DMS53 treated with DMSO at 0.1 percent for 48 hours (cell line): ENCODE results near the gene GALP.
"Not testable (repeated sequence)": the region's sequence is repeated elsewhere in the genome, so short reads cannot be mapped to it uniquely, and the experiment has no call there.

Experiments used
- DNase-seq: peaks from one replicate; lab custom pipeline; 2025; ENCODE audit not compliant: unreplicated experiment; lab: John Stamatoyannopoulos, UW

Gene GALP

DNA sequence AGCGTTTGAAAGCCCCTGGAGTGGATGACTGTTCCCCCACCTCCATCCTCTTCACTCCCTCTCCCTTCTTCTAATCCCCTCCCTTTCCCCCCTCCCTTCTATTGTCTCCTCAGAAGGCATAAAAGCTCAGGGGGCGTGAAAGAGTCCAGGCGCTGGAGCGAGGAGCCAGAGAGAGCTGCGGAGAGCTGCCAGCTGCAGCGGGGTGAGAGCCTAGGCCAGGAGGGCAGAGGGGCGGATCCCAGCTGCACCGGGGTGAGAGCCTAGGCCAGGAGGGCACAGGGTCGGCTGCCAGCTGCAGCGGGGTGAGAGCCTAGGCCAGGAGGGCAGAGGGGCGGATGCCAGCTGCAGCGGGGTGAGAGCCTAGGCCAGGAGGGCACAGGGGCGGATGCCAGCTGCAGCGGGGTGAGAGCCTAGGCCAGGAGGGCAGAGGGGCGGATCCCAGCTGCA, at the start of gene GALP:
Gene GALP (plus strand): TSS at position 148 of the 447 bp plus-strand sequence. CDS start 1,101 bp downstream, outside the sequence.
- not testable (repeated sequence) for DNase-seq

DNA sequence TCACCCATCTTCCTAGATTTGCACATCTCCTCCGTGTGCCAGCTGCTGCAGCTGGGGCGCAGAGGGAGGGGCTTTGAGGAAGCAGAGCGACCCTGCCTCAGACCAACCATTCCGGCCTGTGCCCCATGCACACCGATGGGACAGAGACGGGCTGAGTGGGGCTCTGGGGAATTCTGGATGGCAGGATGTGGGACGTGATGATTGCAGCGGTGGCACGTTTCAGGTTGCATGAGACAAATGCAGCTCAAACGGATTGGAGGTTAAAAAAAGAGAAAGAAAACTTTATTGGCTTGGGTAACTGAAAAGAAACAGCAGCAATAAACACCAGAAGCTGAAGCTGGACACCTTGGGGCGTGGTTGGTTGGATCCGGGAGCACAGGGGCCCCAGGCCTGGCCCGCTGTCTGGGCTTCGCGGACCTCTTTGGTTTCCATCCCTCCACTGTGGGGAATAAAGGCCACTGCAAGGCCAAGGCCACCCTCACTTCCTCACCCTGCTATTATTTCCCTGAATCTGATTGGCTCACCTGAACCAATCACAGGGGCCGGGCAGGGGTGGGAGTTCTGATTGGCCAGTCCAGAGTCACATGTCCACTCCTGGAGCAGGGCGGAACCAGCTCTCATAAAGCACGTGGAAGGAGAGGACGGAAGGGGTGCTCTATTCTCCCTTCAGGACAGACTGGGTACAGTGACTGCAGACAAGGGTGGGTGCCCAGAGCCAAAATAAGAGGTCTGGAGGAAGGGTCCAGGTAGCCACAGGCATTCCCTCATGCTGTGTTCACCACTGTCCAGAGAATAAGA, 48.6 kb upstream of the GALP start:
- DNase-seq, result no peak

DNA sequence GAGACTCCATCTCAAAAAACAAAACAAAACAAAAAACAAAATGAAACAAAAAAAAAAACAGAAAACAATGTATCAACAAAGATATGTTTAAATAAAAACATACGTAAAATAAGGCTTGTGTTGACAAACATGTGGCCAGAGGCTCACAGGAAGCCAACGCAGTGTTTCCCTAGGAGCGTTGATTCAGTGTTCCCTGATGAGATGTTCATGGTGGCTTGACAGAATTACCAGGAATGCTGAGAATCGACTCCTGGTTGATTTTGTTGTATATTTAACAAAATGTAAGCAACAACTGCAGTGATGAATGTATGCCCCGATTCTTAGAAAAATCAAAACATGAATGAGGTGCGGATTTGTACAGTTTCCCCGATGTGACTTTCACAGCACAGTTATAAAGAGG, 45.8 kb upstream of the GALP start:
- DNase-seq, result no peak

DNA sequence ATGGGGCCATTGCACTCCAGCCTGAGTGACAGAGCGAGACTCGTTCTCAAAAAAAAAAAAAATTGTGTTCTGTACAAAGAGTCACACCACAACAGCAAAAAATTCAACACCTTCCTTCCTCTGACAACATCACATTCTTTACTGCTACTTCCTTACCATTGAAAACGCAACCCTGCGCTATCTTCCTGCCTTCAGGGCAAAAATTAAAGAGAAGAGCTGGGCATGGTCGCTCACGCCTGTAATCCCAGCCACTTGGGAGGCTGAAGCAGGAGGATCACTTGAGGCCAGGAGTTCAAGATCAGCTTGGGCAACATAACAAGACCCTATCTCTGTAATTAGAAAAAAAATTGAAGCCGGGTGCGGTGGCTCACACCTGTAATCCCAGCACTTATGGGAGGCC, 44.2 kb upstream of the GALP start:
- DNase-seq, result no peak

DNA sequence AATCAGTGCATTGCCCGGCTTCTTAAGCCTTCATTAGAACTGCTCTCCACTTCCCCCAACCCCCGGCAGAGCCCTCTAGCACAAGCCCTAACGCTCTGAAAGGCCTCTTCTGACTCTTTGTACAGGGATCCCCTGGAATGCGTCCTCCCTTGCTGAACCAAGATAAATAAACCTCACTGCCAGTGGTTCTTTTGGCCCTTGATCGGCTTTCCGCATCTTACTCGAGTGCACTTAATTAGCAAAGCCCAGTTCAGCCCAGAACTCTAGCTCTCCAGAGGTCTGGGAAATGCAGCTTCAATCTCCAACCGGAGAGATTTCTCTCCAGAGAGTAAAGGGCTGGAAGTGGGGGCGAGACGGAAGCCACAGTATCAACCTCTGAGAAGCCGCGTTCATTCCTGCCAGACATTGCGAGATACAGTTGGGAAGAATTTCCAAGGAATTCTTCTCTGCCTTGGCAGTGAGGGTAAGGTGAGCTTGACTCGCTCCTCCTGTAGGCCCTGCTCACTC, 43.4 kb upstream of the GALP start:
- DNase-seq, result no peak

DNA sequence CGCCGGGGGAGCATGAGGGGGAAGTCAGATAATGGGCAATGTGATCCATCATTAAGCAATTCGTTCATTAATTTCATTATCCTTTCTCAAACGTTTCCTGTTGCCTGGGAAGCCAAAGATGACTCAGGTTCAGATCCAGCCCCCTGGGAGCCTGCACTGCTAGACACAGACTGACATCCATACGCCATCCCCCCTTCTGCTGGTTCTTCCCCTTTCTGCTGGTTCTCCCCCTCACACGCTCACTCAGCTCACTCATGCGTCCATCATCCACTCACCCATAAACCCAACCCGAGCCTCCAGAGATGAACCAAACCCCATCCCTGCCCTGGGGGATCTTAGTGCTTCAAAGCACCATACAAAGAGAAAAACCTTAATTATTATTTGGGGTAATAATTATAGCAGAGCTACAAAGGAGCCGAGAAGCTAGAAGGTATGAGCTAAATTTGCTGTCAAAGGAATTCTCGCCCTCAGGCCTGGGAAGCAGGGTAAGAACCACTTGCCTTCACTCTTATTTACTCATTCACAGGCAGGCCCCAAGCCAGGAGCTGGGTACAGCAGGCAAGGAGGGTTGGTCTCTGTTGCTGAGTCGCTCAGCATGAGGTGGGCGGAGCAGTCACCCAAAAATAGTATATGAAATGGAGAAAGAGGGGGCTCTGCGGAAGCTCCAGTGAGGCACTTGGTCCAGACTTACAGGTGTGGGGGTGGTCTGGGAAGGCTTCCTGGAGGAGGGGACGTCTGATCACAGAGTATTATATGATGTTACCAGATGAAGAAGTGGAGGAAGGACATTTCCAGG, 41.8 kb upstream of the GALP start:
- DNase-seq, result no peak

DNA sequence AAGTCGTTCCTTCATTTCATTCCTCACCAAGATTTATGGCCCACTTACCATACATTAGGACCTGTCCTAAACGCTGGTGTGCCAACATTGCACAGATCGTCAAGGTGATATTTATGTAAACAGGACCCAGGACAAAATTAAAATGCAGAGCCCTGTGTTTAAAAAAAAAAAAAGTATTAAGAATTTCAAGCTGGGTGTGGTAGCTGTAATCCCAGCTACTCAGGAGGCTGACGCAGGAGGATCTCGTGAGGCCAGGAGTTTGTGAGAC, 41.2 kb upstream of the GALP start:
- no peak for DNase-seq

DNA sequence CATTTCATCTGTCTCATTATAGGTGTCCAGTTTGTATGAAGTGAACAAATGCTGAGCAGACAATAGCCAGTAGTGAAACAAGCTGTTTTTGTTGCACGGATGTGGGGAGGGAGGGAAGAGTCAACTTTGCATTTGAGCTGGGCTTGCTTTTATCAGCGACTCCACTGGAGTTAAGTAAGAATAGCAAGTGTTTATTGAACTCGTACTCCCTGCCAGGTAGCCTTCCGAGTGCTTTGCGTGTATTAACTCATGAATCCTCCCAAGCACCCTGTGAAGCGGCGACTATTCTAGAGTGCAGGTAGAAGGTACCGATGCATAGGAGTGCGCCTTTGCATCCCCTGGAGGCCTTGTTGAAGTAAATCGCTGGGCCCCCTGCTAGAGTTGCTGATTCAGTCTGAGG, 39.4 kb upstream of the GALP start:
- no peak for DNase-seq

DNA sequence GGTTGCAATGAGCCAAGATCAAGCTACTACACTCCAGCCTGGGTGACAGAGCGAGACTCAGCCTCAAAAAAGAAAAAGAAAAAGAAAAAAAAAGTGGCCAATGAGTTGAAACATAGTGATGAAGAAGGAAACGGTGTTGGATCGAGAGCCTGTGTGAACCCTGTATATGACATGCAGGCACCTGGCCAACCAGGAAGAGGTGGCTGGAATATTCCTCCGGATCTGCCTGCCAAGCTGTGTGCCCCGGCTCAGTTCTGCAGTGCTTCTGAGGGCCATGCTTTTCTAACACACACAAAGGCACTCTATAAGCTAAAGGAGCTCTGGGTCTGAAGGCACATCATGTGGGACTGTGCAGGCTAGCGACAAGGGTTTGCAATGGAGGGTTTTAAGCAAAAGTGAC, 38.4 kb upstream of the GALP start:
- peak; percentile 31 for DNase-seq

DNA sequence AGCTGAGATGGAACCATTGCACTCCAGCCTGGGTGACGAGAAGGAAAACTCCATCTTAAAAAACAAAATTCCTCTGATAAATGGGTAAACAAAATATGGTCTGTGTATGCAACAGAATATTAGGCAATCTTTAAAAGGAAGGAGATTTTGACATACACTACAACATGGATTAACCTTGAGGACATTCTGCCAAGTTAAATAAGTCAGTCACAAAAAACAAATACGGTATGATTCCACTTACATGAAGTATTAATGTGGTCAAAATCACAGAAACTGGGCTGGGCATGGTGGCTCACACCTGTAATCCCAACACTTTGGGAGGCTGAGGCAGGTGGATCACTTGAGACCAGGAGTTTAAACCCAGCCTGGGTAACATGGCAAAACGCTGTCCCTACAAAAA, 37.7 kb upstream of the GALP start:
- no peak for DNase-seq

DNA sequence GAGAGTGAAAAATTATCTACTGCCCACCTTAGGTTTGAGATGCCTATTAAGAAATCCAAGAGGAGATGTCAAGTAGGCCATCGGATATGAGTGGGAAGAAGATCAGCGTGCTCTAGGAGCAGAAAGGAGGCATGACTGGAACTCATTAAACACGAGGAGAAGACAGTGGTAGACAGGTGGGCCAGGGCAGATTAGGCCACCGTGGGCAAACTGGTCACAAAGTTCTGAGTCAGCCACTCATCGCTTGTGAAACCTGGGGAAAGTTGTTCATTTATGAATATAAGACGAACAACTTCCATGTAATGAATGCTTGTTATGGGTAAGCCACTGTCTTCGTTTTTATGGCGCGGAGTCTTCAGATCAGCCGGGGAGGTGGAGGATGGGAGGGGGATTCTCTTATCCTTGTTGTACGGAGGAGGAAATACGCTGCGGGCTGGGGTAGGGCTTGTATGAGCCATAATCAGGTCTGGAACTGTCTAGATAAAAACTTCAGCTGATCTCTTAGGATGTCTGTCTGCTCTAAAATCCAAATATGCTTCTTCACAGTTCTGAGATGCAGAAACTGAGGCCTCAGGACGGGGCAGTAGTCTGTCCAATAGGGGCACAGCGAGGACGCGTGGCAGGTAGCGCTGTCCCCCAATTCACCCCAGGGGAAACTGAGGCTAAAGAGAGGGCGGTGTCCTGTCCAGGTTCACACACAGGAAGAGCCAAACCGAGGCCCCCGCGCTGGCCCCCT, 35.8 kb upstream of the GALP start:
- no peak for DNase-seq

DNA sequence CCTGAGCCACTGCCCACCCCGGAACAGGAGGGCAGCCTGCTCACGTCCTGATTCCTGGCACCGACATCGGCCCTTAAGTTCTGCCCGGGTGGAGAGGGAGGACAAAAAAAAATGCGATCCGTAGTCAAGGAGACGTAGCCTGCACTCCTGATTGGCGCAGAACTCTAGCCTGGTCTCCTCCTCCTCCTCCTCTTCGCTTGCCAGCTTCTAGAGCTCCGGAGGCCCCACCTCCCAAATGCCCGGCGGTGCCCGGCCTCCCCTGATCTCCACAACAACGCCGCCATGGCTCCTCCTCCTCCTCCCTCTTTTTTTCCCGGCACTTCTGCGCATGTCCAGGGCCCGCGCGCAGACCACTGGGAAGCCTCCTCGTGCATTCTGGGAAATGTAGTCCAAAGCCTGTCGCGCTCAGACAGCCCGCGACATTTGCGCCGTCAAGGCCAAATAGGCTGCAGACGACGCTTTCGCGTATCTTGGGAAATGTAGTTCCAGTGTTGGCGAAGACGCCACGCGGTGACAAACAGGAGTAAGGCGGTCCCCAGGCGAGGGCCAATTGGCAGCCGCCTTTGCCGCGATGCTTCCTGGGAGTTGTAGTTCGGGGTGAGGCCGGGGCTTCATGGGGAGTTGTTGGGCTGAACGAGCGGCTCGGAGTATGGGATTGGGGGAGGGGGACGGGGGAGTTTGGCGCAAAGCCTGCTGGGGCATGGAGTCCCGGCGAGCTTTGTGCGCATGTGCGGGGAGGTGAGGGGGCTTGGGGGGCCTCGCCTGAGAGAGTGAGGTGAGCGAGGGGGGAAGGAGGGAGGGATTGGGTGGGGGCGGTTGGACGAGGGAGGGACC, 35.0 kb upstream of the GALP start, which contains the start of gene ZNF444:
Gene ZNF444 (plus strand): TSS at position 705 of the 834 bp plus-strand sequence. CDS start 5,625 bp downstream, outside the sequence.
- peak; percentile 99 for DNase-seq

DNA sequence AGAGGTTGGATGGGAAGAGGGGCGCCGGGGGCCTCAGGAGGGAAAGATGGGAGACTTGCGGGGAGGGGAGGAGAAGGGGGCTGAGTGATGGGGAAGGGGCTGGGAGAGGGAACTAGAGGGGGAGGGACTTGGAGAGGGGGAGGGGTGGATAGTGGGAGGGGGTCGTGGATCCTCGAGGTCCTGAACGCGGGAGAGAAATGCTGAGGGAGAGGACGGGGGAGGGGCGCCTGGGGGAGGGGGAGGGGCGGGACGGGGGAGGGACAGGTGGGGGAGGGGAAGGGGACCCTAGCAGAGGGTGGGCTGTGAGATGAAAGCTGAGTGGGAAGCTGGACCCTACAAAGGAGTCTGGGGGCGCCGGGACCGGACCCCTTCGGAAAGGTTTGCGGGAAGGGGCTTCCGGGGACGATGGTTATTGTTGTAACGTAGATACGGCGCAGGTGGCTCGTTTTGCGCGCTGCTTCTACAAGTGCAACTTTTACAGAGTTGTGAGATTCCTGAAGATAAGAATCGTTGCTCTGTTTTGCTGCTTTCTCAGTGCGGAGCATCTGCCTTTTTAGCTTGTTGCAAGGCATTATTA, 34.3 kb upstream of the GALP start:
- no peak for DNase-seq

DNA sequence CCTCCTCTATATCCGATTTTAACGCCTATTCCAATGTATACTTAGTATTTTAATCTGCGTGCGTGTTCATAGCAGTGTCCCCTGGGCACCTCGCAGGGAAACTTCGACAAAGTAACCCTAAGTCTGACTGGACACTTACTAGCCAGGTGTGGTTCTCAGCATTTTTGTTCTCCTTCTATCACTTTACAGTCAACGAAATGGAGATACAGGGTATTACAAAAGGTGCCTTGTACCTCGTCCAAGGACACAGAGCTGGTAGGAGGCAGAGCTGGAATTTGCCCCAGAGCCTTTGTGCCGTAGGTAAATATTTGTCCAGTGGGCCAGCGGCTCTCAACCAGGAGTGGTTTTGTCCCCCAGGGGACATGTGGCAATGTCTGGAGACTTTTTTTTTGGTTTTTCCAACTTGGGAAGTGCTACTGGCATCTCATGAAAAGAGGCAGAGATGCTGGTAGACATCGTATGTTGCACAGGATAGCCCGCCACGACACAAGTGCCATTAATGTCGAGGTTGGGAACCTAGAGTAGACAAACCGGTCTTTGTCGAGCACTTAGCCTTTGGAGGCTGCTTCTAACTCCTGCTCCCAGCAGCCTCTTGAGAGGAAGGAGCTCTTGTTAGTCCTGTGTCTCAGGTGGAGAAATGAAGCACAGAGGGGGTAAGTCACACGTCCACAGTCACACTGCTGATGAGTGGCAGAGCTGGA, 33.6 kb upstream of the GALP start:
- DNase-seq, result peak; percentile 80

DNA sequence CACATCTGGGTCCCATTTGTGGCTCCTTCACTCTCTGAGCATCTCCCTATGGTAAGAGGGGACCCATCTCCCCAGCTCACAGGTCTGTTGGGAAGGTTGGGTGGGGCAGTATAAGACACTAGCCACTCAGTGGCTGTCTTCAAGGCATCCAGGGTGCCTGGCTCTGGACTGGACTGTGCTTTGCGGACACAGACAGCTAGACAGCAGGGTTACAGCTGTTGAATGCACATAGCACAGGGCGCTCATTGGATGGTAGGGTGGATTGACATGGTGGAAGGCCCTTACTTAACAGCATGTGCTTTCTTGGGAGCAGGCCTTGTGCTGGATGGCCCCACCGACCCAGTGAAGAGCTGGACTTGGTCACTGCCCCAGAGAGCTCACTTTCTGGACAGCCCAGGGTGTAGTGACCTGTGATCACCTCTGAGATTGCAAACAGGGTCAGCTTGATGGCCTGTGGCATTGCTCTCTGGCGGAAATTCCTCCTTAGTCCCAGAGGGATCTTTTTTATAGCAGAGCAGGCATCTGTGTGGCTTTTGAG, 32.8 kb upstream of the GALP start:
- no peak for DNase-seq

DNA sequence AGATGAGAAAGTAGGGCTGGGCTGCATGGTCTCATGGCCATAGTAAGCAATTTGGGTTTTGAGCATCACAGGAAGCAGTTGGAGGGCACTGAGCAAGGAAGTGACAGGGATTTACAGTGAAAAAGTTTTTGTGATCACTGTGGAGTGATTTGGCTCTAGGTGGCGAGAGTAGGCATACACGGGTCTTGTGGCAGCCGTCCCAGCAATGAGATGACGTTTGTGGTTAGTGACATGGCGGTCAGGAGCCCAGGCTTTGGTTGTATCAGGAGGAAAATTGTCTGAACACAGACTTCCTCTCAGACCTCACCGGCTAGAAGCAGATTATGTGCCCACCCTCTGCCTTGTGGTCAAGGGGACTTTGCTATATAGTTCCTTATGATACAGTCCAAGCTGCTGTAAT, 31.4 kb upstream of the GALP start:
- DNase-seq, result no peak

DNA sequence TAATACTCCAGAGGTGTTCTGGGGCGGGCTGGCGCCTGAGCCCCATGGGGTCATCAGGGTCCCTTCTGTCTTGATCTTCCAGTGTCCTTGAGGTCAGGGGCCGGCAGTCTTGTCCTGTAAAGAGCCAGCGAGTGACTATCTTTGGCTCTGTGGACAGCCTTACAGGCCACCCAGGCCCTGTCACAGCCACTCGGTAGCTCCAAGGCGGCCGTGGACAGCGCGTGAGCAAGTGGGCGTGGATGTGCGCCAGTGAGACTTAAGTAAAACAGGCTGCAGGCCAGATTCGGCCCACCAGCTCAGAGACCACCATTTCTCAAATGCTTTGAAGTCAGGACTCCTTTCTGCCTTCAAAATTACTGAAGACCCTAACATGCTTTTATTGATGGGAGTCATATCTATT, 31.0 kb upstream of the GALP start:
- no peak for DNase-seq

DNA sequence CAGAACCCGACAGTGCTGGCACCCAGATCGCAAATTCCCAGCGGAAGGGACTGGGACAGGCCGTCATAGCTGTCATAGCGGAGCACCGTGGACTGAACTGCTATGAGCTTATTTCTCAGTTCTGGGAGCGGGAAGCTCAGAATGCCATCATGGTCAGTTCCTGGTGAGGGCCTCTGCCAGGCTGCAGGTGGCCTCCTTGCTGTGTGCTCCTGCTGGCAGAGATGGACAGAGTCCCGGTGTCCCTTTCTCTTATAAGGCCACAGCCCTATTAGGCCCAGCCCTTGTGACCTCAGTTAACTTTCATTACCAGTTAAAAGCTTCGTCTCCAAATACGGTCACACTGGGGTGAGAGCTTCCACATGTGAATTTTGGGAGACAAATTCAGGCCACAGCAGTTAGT, 30.1 kb upstream of the GALP start:
- no peak for DNase-seq

DNA sequence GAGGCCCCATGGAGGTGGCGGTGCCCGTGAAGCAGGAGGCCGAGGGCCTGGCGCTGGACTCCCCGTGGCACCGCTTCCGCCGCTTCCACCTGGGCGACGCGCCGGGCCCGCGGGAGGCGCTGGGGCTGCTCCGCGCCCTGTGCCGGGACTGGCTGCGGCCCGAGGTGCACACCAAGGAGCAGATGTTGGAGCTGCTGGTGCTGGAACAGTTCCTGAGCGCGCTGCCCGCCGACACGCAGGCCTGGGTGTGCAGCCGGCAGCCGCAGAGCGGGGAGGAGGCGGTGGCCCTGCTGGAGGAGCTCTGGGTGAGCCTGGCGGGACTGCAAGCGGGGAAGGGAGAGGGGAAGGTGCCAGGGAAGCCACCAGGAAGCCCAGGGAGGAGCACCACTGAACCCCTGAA, 28.9 kb upstream of the GALP start:
- no peak for DNase-seq
